Stomach (tissue), 9 donors: ENCODE results near the gene IL1RAPL2. TPM values are rescaled to one million over a fixed set of nuclear protein-coding genes. Genes with fewer than 3 reads are reported as not detected.

ENCODE experiments used
- DNase-seq, 2 donors: peaks; one replicate each; pipeline versions ENCODE4 v3.0.0 to v3.0.0-alpha.2; 2013 to 2019
- H3K27ac ChIP-seq, 5 donors: fragments of 200-600 bp in 4 of 5; sonication (generic) in 4 of 5; one replicate each; pipeline ENCODE4 v1.5.1; 2013 to 2019; ENCODE audit warnings: mild to moderate bottlenecking in 1 of 5, moderate library complexity in 1 of 5
- H3K27me3 ChIP-seq, 3 donors: fragments of 200-600 bp; sonication (generic); one replicate each; pipeline ENCODE4 v1.5.1; 2017 to 2019; ENCODE audit warnings: mixed run types in 1 of 3
- H3K36me3 ChIP-seq, 4 donors: fragments of 200-600 bp; sonication (generic); 1 replicate in 3 of 4; 2 replicates in 1 of 4; pipeline ENCODE4 v1.5.1; 2016 to 2019
- H3K4me1 ChIP-seq, 4 donors: fragments of 200-600 bp; sonication (generic); one replicate each; pipeline ENCODE4 v1.5.1; 2016 to 2019
- H3K4me3 ChIP-seq, 4 donors: fragments of 200-600 bp; sonication (generic) in 3 of 4; one replicate each; pipeline ENCODE4 v1.5.1; 2016 to 2019; ENCODE audit warnings: mild to moderate bottlenecking in 1 of 4
- H3K9me3 ChIP-seq, 4 donors: fragments of 200-600 bp; sonication (generic); one replicate each; pipeline ENCODE4 v1.5.1; 2016 to 2019
- EP300 ChIP-seq: sonication (generic); formaldehyde crosslinking; IDR thresholded peaks from one replicate; pipeline ENCODE4 v1.6.1; 2017; ENCODE audit warnings: antibody characterized with exemption
- POLR2A ChIP-seq, 4 donors: fragments of 450-650 bp; IDR thresholded peaks; one replicate each; pipeline ENCODE4 v1.6.1; 2016; ENCODE audit warnings: antibody characterized with exemption in 4 of 4, control low read depth in 2 of 4, mild to moderate bottlenecking in 1 of 4, moderate library complexity in 1 of 4
- POLR2AphosphoS5 ChIP-seq, 3 donors: sonication (generic); formaldehyde crosslinking; IDR thresholded peaks; one replicate each; pipeline ENCODE4 v1.6.1; 2016; ENCODE audit warnings: antibody characterized with exemption in 3 of 3
- WGBS, 5 donors: extraction: QIAGEN DNeasy Blood & Tissue Kit in 3 of 5; methylation state at CpG; one replicate each; pipeline versions ENCODE4 v1.1.5 to v1.1.7; 2013 to 2018; 5-methylcytosine and 5-hydroxymethylcytosine counted together
- intact Hi-C: fragments of 100-400 bp; cut with DNase I; formaldehyde crosslinking; loops from one replicate; pipeline ENCODE4 v1.15.1; 2023; ENCODE audit warnings: low total_unique reads
- polyA plus RNA-seq, 3 donors: library from polyadenylated mRNA; stranded (reverse); fragments of 200-250 nt; gene quantifications; one replicate each; pipeline ENCODE4 v1.2.3, GENCODE V29; 2013
- total RNA-seq, 5 donors: library from RNA; depleted of rRNA; stranded (reverse); fragments of >200 nt; gene quantifications; one replicate each; pipeline versions ENCODE4 v1.1.0 to v1.2.3, GENCODE V29; 2014 to 2016
- TF ChIP-seq, protein P1 (sequence below), 7 experiments: fragments of 450-650 bp in 4 of 7; fragments of 200-600 bp in 3 of 7; sonication (generic) in 3 of 7; IDR thresholded peaks; one replicate each; pipeline ENCODE4 v1.5.1; 2016 to 2019; ENCODE audit warnings: antibody characterized with exemption in 7 of 7, control low read depth in 2 of 7, mild to moderate bottlenecking in 1 of 7
- donor health status: healthy with polysubstance abuse.
- donor health status: Bipolar disorder and iron deficiency.
- donor health status: healthy.

IL1RAPL2 gene
- total and polyA plus RNA-seq, 8 donors = 1.1 TPM; not detected in 7

DNA sequence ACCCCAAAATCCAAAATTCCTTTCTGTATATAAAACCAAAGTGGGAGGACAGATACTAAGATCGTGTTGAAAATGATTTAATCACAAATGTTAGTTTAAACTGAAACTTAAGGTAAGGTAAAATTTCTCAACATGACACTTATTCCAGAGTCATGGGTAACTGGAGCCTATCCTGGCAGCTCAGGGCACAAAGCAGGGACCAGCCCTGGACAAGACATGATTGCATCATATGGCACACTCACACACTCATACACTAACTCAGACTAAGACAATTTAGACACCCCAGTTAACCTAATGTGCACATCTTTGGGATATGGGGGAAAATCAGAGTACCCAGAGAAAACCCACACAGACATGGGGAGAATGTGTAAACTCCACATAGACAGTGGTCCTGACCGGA is 898.6 kb downstream of the IL1RAPL2 start:
- Histone ChIP-seq H3K4me1 (no peaks in the 10 kb centered on the region), H3K27me3 (no peaks in the 10 kb centered on the region), H3K4me3 (no peak overlapping the region), H3K9me3 (no peaks in the 10 kb centered on the region), H3K36me3 (no peaks in the 10 kb centered on the region), H3K27ac (no peak overlapping the region)
- intact Hi-C loops = no loop called here
- TF ChIP-seq POLR2AphosphoS5 (IDR thresholded peaks at IDR 0.05) = no peak
- no peak for TF ChIP-seq EP300
- TF ChIP-seq, protein P1, sequence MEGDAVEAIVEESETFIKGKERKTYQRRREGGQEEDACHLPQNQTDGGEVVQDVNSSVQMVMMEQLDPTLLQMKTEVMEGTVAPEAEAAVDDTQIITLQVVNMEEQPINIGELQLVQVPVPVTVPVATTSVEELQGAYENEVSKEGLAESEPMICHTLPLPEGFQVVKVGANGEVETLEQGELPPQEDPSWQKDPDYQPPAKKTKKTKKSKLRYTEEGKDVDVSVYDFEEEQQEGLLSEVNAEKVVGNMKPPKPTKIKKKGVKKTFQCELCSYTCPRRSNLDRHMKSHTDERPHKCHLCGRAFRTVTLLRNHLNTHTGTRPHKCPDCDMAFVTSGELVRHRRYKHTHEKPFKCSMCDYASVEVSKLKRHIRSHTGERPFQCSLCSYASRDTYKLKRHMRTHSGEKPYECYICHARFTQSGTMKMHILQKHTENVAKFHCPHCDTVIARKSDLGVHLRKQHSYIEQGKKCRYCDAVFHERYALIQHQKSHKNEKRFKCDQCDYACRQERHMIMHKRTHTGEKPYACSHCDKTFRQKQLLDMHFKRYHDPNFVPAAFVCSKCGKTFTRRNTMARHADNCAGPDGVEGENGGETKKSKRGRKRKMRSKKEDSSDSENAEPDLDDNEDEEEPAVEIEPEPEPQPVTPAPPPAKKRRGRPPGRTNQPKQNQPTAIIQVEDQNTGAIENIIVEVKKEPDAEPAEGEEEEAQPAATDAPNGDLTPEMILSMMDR (IDR thresholded peaks at IDR 0.05) = no peak
- TF ChIP-seq POLR2A (IDR thresholded peaks at IDR 0.05) = no peak
- WGBS, 5 donors = 70 to 92% (median 85%) methylated on average over 2 of the region's 2 CpGs
- DNase-seq = no peak

DNA sequence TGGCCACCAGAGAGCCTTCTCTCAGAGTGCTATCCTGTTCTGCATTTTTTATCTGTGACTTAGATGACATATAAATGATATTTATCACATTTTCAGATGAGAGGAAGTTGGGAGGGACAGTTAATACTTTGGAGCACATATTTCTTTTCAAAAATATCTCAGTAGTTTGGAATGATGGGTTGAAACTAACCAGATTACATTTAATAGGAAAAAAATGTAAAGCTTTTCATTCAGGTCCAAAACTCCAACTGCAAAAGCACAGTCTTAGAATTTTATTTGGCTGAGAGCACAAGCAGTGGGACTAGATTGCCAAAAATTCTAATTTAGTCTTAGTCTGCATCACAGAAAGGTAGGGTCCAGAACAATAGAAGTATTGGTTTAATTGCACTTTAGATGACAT is 902.7 kb downstream of the IL1RAPL2 start:
- intact Hi-C loops = no loop called here
- H3K4me1 ChIP-seq = no peaks in the 10 kb centered on the region
- DNase-seq = no peak
- H3K36me3 ChIP-seq = no peaks in the 10 kb centered on the region
- H3K4me3 ChIP-seq = no peak overlapping the region
- no peaks in the 10 kb centered on the region for H3K9me3 ChIP-seq
- no peaks in the 10 kb centered on the region for H3K27me3 ChIP-seq
- no peak overlapping the region for H3K27ac ChIP-seq
- no peak for TF ChIP-seq EP300
- TF ChIP-seq POLR2AphosphoS5 (IDR thresholded peaks at IDR 0.05) = no peak
- TF ChIP-seq POLR2A (IDR thresholded peaks at IDR 0.05) = no peak
- TF ChIP-seq, protein P1 (IDR thresholded peaks at IDR 0.05) = no peak

DNA sequence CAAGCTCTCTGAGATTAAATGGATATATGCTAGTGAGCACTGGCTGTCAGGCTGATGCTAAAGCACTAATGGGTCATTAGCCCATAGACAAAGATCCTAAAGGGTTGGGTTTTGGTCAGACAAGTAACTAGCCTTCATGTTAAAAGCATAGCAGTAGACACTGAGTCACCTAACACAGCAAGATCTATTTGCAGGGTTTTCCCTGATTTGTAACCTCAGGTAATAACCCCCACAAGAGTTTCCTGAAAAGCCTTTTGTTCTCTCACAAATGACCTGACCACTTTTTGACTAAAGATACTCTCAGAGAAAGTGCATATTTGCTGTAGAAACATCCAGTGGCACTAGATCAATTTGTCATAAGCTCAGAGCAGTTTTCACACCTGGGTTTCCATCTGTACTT is 905.6 kb downstream of the IL1RAPL2 start:
- intact Hi-C loops = no loop called here
- Histone ChIP-seq H3K4me3 (no peak overlapping the region), H3K9me3 (no peaks in the 10 kb centered on the region), H3K4me1 (no peaks in the 10 kb centered on the region), H3K36me3 (no peaks in the 10 kb centered on the region), H3K27ac (no peak overlapping the region), H3K27me3 (no peaks in the 10 kb centered on the region)
- DNase-seq = no peak
- no peak for TF ChIP-seq POLR2AphosphoS5 (IDR thresholded peaks at IDR 0.05)
- no peak for TF ChIP-seq POLR2A (IDR thresholded peaks at IDR 0.05)
- TF ChIP-seq, protein P1 (IDR thresholded peaks at IDR 0.05) = no peak
- no peak for TF ChIP-seq EP300

DNA sequence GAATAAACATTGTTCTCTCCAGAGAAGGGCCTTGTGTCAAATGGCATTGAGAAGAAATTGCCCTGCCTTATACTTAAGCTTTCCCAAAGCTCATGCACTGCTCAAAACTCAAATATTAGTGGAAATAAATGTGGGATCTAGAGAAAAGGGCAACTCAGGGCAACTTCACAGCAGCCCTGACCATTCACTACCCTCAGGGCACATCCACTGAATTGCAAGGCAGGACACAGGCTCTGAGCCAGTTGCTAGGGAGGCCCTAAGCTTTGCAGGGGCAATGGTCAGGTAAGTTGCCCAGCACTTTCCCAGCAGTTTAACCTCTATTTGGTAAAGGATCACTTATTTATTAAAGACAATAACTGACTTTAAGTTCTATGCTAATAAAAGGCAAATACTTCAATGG is 909.8 kb downstream of the IL1RAPL2 start:
- intact Hi-C loops = no loop called here
- Histone ChIP-seq H3K4me1 (no peaks in the 10 kb centered on the region), H3K9me3 (no peaks in the 10 kb centered on the region), H3K4me3 (no peak overlapping the region), H3K27ac (no peak overlapping the region), H3K36me3 (no peaks in the 10 kb centered on the region), H3K27me3 (no peaks in the 10 kb centered on the region)
- no peak for DNase-seq
- TF ChIP-seq, protein P1 (IDR thresholded peaks at IDR 0.05) = no peak
- TF ChIP-seq POLR2A (IDR thresholded peaks at IDR 0.05) (no peak), EP300 (no peak), POLR2AphosphoS5 (IDR thresholded peaks at IDR 0.05) (no peak)

DNA sequence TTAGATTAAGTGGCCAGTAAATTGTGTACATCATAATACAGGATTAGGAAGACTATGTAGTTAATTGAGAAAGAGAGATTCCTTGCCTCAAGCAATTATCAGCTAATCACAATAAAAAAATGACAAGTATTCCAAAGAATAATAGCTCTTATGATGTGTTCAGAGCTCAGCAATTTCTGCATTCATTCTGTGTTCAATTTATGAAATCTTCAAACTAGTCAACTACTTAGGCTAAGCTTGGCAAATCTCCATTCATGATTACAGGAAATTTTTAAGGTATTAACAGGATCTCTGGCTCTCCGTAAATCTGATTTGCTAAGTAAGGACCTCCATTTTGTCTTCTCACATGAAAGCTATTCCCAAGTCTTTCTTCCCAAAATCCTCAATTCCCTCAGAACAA is 911.4 kb downstream of the IL1RAPL2 start:
- intact Hi-C loops = no loop called here
- Histone ChIP-seq H3K27ac (no peak overlapping the region), H3K36me3 (no peaks in the 10 kb centered on the region), H3K4me3 (no peak overlapping the region), H3K9me3 (no peaks in the 10 kb centered on the region), H3K27me3 (no peaks in the 10 kb centered on the region), H3K4me1 (no peaks in the 10 kb centered on the region)
- 69 to 95% (median 89%) methylated on average over 1 of the region's 1 CpG for WGBS, 5 donors
- no peak for DNase-seq
- TF ChIP-seq, protein P1 (IDR thresholded peaks at IDR 0.05) = no peak
- TF ChIP-seq POLR2A (IDR thresholded peaks at IDR 0.05) (no peak), EP300 (no peak), POLR2AphosphoS5 (IDR thresholded peaks at IDR 0.05) (no peak)
